Gastroesophageal sphincter (tissue), 3 donors: ENCODE results near the gene DDAH2.

Experiments
- CTCF ChIP-seq, 4 experiments: fragments of 200-600 bp in 2 of 4; fragments of 450-650 bp in 2 of 4; sonication (generic) in 1 of 4; IDR thresholded peaks; one replicate each; pipeline ENCODE4 v1.5.1; 2017 to 2019; ENCODE audit warnings: antibody characterized with exemption in 4 of 4, mild to moderate bottlenecking in 2 of 4, moderate library complexity in 2 of 4
- POLR2A ChIP-seq, 2 donors: fragments of 450-650 bp; IDR thresholded peaks; one replicate each; pipeline ENCODE4 v1.6.1; 2017; ENCODE audit warnings: antibody characterized with exemption in 2 of 2, mild to moderate bottlenecking in 2 of 2, moderate library complexity in 1 of 2

GRCh38 chr6:31713465-31713864 lies 15.6 kb downstream of the DDAH2 start:
- TF ChIP-seq CTCF (IDR thresholded peaks at IDR 0.05), result no peak
- no peak for TF ChIP-seq POLR2A (IDR thresholded peaks at IDR 0.05)
